SK-N-SH treated with all-trans-retinoic acid at 6 μM for 48 hours (cell line): ENCODE data around the gene SPRR2G.

Source experiments
- ARNTL ChIP-seq: fragments of 450-650 bp; formaldehyde crosslinking; IDR thresholded peaks from 2 replicates; pipeline ENCODE4 v1.5.0; 2020; ENCODE audit warnings: low read depth, mild to moderate bottlenecking, moderate library complexity, borderline replicate concordance
- BACH2 ChIP-seq: fragments of 250-450 bp; sonication (Bioruptor Pico); IDR thresholded peaks from 2 replicates; pipeline ENCODE4 v1.9.0; 2021; ENCODE audit warnings: mild to moderate bottlenecking, borderline replicate concordance
- CSDC2 ChIP-seq: fragments of 250-450 bp; sonication (Bioruptor Pico); IDR thresholded peaks from 2 replicates; pipeline ENCODE4 v1.5.0; 2020; ENCODE audit warnings: mild to moderate bottlenecking, moderate library complexity
- ESRRG ChIP-seq: fragments of 250-450 bp; sonication (Bioruptor Pico); IDR thresholded peaks from 2 replicates; pipeline ENCODE4 v1.6.1; 2021; ENCODE audit warnings: mild to moderate bottlenecking
- PATZ1 ChIP-seq: fragments of 250-450 bp; sonication (Bioruptor Pico); IDR thresholded peaks from 2 replicates; pipeline ENCODE4 v1.8.0; 2020; ENCODE audit warnings: mild to moderate bottlenecking, moderate library complexity, borderline replicate concordance
- PPARA ChIP-seq: fragments of 250-450 bp; sonication (Bioruptor Pico); IDR thresholded peaks from 2 replicates; pipeline ENCODE4 v1.5.0; 2020; ENCODE audit warnings: mild to moderate bottlenecking, borderline replicate concordance
- RARB ChIP-seq: fragments of 250-450 bp; sonication (Bioruptor Pico); IDR thresholded peaks from 2 replicates; pipeline ENCODE4 v1.8.0; 2021; ENCODE audit warnings: mild to moderate bottlenecking, moderate library complexity
- SNAI2 ChIP-seq: fragments of 250-450 bp; sonication (Bioruptor Pico); IDR thresholded peaks from 2 replicates; pipeline ENCODE4 v1.5.0; 2020; ENCODE audit warnings: mild to moderate bottlenecking, moderate library complexity
- ZFP3 ChIP-seq: fragments of 250-450 bp; sonication (Bioruptor Pico); IDR thresholded peaks from 2 replicates; pipeline ENCODE4 v1.5.0; 2020; ENCODE audit warnings: mild to moderate bottlenecking, moderate library complexity
- ZNF565 ChIP-seq: fragments of 450-650 bp; formaldehyde crosslinking; conservative IDR thresholded peaks from 2 replicates; pipeline ENCODE4 v1.5.0; 2020; ENCODE audit warnings: low read depth, mild to moderate bottlenecking, moderate library complexity
- ZNF8 ChIP-seq: fragments of 450-650 bp; formaldehyde crosslinking; IDR thresholded peaks from 2 replicates; pipeline ENCODE4 v1.5.0; 2020; ENCODE audit warnings: mild to moderate bottlenecking, moderate library complexity

DNA sequence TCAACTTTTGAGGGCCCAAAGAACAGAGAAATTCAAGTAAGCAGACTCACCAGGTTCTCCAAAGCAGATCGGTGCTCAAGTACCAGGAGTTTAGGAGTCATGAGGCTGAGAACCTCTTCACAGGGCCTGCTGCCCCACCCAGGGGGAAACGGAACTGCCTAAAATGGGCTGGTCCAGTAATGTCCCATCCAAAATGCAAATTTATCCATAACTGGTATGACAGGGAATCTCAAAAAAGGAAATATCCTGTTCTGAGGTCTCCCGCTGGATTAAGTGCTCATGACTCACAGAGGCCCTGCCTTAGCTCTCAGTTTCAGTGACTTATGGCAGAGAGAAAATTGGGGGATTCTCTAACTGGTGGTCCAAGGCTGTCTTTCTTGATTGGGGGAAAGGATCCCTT lies 9.3 kb downstream of the SPRR2G start:
- no peak for TF ChIP-seq RARB (CRISPR knock-in tag)
- TF ChIP-seq ZNF8 (CRISPR knock-in tag) = no peak
- no peak for TF ChIP-seq ESRRG
- TF ChIP-seq PATZ1 (CRISPR knock-in tag) = no peak
- no peak for TF ChIP-seq SNAI2 (CRISPR knock-in tag)
- TF ChIP-seq ARNTL (CRISPR knock-in tag) = no peak
- no peak for TF ChIP-seq CSDC2 (CRISPR knock-in tag)
- no peak for TF ChIP-seq PPARA (CRISPR knock-in tag)
- TF ChIP-seq BACH2 (CRISPR knock-in tag) = no peak
- no peak for TF ChIP-seq ZNF565 (CRISPR knock-in tag)
- TF ChIP-seq ZFP3 (CRISPR knock-in tag) = no peak
